BJ (cell line): ENCODE measurements around the gene RNF150. TPM values are rescaled to one million over a fixed set of nuclear protein-coding genes. Genes with fewer than 3 reads are reported as not detected.

Experiments used
- CTCF ChIA-PET: fragments of 350-600 bp; formaldehyde crosslinking; extraction: SDS; loops from one replicate; lab custom pipeline; 2021; ENCODE audit warnings: antibody characterized with exemption, inconsistent platforms; lab: Yijun Ruan, JAX
- POLR2A ChIA-PET: fragments of 300-600 bp; sonication (Branson Sonifier 250); formaldehyde crosslinking; extraction: SDS; loops from one replicate; lab custom pipeline; 2021; ENCODE audit warnings: antibody characterized with exemption; lab: Charles Lee
- DNase-seq: peaks from one replicate; pipeline ENCODE4 v3.0.0-alpha.2; 2011; ENCODE audit warnings: low read depth
- H3K27me3 ChIP-seq: 2 replicates; pipeline ENCODE4 v1.6.0; 2011; ENCODE audit warnings: low read length; ENCODE audit not compliant: control insufficient read depth, insufficient read depth
- H3K36me3 ChIP-seq: 2 replicates; pipeline ENCODE4 v1.5.1; 2011; ENCODE audit warnings: low read length; ENCODE audit not compliant: control insufficient read depth, insufficient read depth
- H3K4me3 ChIP-seq: 2 replicates; pipeline ENCODE4 v1.5.1; 2011; ENCODE audit warnings: low read depth, mild to moderate bottlenecking, control low read depth, low read length
- polyA plus RNA-seq: library from polyadenylated mRNA; depleted of rRNA; stranded (reverse); fragments of >200 nt; gene quantifications from 2 replicates; pipeline ENCODE4 v1.2.3, GENCODE V29; 2011
- TF ChIP-seq, protein P1 (sequence below): IDR thresholded peaks from 2 replicates; pipeline ENCODE4 v1.5.1; 2011; ENCODE audit warnings: low read depth, mild to moderate bottlenecking, control low read depth, inconsistent platforms, low read length, moderate library complexity; ENCODE audit not compliant: insufficient read depth

The RNF150 gene
- polyA plus RNA-seq, 1 experiment = 47.7 TPM

- no peak for DNase-seq
- ChIA-PET POLR2A (no interaction called here), CTCF (interaction anchor here (0.9 to 2.8 kb wide), 5 partner anchors 239 to 494 kb away, joined by 3 to 19 read pairs (median 9); partner anchors contain the start of genes ELMOD2 and RNF150)
- Histone ChIP-seq H3K27me3 (no peaks in the 10 kb centered on the region; the same call in 1 of the 2 replicates), H3K4me3 (no peak overlapping the region), H3K36me3 (no peaks in the 10 kb centered on the region)
- TF ChIP-seq, protein P1, sequence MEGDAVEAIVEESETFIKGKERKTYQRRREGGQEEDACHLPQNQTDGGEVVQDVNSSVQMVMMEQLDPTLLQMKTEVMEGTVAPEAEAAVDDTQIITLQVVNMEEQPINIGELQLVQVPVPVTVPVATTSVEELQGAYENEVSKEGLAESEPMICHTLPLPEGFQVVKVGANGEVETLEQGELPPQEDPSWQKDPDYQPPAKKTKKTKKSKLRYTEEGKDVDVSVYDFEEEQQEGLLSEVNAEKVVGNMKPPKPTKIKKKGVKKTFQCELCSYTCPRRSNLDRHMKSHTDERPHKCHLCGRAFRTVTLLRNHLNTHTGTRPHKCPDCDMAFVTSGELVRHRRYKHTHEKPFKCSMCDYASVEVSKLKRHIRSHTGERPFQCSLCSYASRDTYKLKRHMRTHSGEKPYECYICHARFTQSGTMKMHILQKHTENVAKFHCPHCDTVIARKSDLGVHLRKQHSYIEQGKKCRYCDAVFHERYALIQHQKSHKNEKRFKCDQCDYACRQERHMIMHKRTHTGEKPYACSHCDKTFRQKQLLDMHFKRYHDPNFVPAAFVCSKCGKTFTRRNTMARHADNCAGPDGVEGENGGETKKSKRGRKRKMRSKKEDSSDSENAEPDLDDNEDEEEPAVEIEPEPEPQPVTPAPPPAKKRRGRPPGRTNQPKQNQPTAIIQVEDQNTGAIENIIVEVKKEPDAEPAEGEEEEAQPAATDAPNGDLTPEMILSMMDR = no peak
Measured at GRCh38 chr4:140854168-140854567, 279.1 kb downstream of the RNF150 start.

DNA sequence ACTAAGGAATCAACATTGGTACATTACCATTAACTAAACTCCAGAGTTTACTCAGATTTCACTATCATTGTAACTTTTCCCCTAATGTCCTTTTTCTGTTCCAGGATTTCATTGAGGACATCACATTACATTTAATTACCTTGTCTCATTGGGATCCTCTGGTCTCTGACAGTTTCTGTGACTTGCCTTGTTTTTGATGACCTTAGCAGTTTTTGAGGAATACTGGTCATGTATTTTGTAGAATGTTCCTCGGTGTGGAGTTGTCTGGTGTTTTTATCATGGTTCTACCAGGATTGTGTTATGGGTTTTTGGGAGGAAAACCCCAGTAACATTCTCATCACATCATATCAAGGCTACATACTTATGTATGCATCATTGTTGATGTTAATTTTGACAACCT is 281.5 kb downstream of the RNF150 start:
- POLR2A ChIA-PET = no interaction called here
- CTCF ChIA-PET = interaction anchor here (0.5 to 3.2 kb wide), 19 partner anchors 12 to 1704 kb away, joined by 3 to 24 read pairs (median 5); partner anchors contain the start of gene RNF150
- TF ChIP-seq, protein P1 = no peak
- Histone ChIP-seq H3K36me3 (no peaks in the 10 kb centered on the region), H3K4me3 (no peak overlapping the region), H3K27me3 (peaks cover 1% of the 10 kb centered on the region; the same call in 1 of the 2 replicates)
- DNase-seq = no peak

- POLR2A ChIA-PET = interaction anchor here (0.5 kb wide), 1 partner anchor 697 kb away, joined by 3 read pairs; the partner anchor contains the start of gene MAML3
Measured at GRCh38 chr4:140851032-140851636, 282.1 kb downstream of the RNF150 start.

DNA sequence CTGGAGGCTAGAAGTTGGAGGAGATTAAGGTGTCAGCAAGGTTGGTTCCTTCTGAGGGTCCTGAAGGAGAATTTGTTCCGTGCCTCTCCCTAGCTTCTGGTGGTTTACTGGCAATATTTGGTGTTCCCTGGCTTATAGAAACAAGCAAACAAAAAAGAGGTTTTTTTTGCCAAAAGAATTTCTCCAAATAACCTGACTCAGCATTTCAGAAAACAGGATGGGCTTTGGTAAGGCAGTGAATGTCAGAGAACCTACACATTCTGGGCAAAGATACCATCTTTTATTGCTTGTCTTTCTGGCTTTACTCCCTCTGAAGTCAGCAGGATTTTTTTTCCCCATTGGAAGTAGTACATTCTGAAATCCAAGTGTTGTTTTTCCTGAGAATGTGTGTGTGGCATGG is 283.7 kb downstream of the RNF150 start:
- TF ChIP-seq, protein P1 = no peak
- POLR2A ChIA-PET = no interaction called here
- peaks cover 1% of the 10 kb centered on the region; the same call in 1 of the 2 replicates for H3K27me3 ChIP-seq
- CTCF ChIA-PET = interaction anchor here (0.9 to 3.2 kb wide), 5 partner anchors 244 to 520 kb away, joined by 3 to 24 read pairs (median 4); no protein-coding TSS in a partner anchor
- no peak for DNase-seq
- H3K36me3 ChIP-seq = no peaks in the 10 kb centered on the region
- no peak overlapping the region for H3K4me3 ChIP-seq

More at GRCh38 chr4:140851032-140851636, 282.1 kb downstream of the RNF150 start:
- no peak for DNase-seq
- Histone ChIP-seq H3K36me3 (no peaks in the 10 kb centered on the region), H3K27me3 (peaks cover 1% of the 10 kb centered on the region; the same call in 1 of the 2 replicates), H3K4me3 (no peak overlapping the region)
- CTCF ChIA-PET = interaction anchor here (0.5 to 3.2 kb wide), 21 partner anchors 9 to 1705 kb away, joined by 3 to 24 read pairs (median 4); partner anchors contain the start of gene TBC1D9
- TF ChIP-seq, protein P1 = peak; percentile 72

GRCh38 chr4:140846736-140847135 is 286.5 kb downstream of the RNF150 start:
- no peak for DNase-seq
- H3K27me3 ChIP-seq = peaks cover 1% of the 10 kb centered on the region; the same call in 1 of the 2 replicates
- no peaks in the 10 kb centered on the region for H3K36me3 ChIP-seq
- no peak overlapping the region for H3K4me3 ChIP-seq
- CTCF ChIA-PET = interaction anchor here (0.6 kb wide), 1 partner anchor 493 kb away, joined by 3 read pairs; no protein-coding TSS in a partner anchor
- TF ChIP-seq, protein P1 = no peak
- POLR2A ChIA-PET = no interaction called here
